HCT116 (cell line): ENCODE data around the gene GFER.

ENCODE experiments used
- CEBPB ChIP-seq: IDR thresholded peaks from 2 replicates; pipeline ENCODE4 v1.6.1; 2012; ENCODE audit warnings: low read depth
- ELF1 ChIP-seq: IDR thresholded peaks from 2 replicates; pipeline ENCODE4 v1.6.1; 2012; ENCODE audit warnings: low read depth, borderline replicate concordance
- EZH2 ChIP-seq: fragments of 200-600 bp; sonication (generic); IDR thresholded peaks from 2 replicates; pipeline ENCODE4 v1.6.1; 2017; ENCODE audit warnings: antibody characterized with exemption, mixed run types
- JUND ChIP-seq: IDR thresholded peaks from 2 replicates; pipeline ENCODE4 v1.6.1; 2012
- POLR2A ChIP-seq: IDR thresholded peaks from 2 replicates; pipeline ENCODE4 v1.7.0; 2011; ENCODE audit warnings: borderline replicate concordance; ENCODE audit not compliant: insufficient read depth, insufficient read length; ENCODE audit errors: extremely low read depth
- POLR2AphosphoS5 ChIP-seq: IDR thresholded peaks from 2 replicates; pipeline ENCODE4 v1.6.1; 2011; ENCODE audit warnings: mild to moderate bottlenecking, low read depth, low read length, moderate library complexity
- SIN3A ChIP-seq: IDR thresholded peaks from 2 replicates; pipeline ENCODE4 v1.6.1; 2012; ENCODE audit warnings: low read depth
- YY1 ChIP-seq: IDR thresholded peaks from 2 replicates; pipeline ENCODE4 v1.6.1; 2011; ENCODE audit warnings: low read length, low read depth, moderate library complexity, mild to moderate bottlenecking; ENCODE audit not compliant: insufficient replicate concordance; ENCODE audit errors: extremely low read depth
- ZNF274 ChIP-seq: fragments of 200-500 bp; sonication (Bioruptor generic); IDR thresholded peaks from 2 replicates; pipeline ENCODE4 v1.6.1; 2014; ENCODE audit warnings: mild to moderate bottlenecking, low read depth, low read length, inconsistent platforms
- TF ChIP-seq, protein P1 (sequence below), 3 experiments: fragments of 200-600 bp in 1 of 3; sonication (generic) in 1 of 3; IDR thresholded peaks in 2 of 3; conservative IDR thresholded peaks in 1 of 3; 2 replicates each; pipeline ENCODE4 v1.5.1; 2012 to 2017; ENCODE audit warnings: low read depth in 2 of 3, low read length in 2 of 3, antibody characterized with exemption in 1 of 3, borderline replicate concordance in 1 of 3, control low read depth in 1 of 3, mild to moderate bottlenecking in 1 of 3, mixed read lengths in 1 of 3, mixed run types in 1 of 3, moderate library complexity in 1 of 3; ENCODE audit not compliant: insufficient read depth in 1 of 3
- TF ChIP-seq, protein P2 (sequence below): IDR thresholded peaks from 2 replicates; pipeline ENCODE4 v1.6.1; 2012
- TF ChIP-seq, protein P3 (sequence below): IDR thresholded peaks from 2 replicates; pipeline ENCODE4 v1.6.1; 2012; ENCODE audit warnings: low read depth
- TF ChIP-seq, protein P4 (sequence below): IDR thresholded peaks from 2 replicates; pipeline ENCODE4 v1.6.1; 2012

DNA sequence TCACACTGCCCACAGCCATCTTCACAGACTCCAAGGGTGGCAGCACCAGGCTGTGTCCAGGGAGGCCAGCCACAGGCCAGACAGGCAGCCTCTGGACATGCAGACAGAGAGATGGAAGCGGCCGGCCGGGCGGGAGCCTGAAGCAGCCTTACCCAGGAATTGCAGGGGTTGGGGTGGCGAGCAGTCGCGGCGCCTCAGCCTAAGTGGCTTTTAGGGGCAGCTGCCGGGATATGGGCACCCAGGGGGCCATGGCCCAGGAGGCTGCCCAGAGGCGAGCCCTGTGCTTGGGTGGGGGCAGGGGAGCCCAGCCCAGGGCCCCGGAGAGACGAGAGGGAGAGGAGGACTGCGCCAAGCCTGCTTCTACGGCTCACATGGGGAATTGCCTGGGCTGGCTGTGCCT is 41.3 kb downstream of the GFER start:
- TF ChIP-seq ZNF274: no peak
- no peak for TF ChIP-seq YY1
- TF ChIP-seq, protein P1, sequence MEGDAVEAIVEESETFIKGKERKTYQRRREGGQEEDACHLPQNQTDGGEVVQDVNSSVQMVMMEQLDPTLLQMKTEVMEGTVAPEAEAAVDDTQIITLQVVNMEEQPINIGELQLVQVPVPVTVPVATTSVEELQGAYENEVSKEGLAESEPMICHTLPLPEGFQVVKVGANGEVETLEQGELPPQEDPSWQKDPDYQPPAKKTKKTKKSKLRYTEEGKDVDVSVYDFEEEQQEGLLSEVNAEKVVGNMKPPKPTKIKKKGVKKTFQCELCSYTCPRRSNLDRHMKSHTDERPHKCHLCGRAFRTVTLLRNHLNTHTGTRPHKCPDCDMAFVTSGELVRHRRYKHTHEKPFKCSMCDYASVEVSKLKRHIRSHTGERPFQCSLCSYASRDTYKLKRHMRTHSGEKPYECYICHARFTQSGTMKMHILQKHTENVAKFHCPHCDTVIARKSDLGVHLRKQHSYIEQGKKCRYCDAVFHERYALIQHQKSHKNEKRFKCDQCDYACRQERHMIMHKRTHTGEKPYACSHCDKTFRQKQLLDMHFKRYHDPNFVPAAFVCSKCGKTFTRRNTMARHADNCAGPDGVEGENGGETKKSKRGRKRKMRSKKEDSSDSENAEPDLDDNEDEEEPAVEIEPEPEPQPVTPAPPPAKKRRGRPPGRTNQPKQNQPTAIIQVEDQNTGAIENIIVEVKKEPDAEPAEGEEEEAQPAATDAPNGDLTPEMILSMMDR (IDR thresholded peaks at IDR 0.05 in 2 of 3, conservative IDR thresholded peaks at IDR 0.05 in 1 of 3; ENCODE audit: borderline replicate concordance in 1 of 3, insufficient read depth in 1 of 3, low read depth in 2 of 3, low read length in 2 of 3): no peak
- TF ChIP-seq CEBPB: no peak
- TF ChIP-seq EZH2: no peak
- TF ChIP-seq ELF1: no peak
- no peak for TF ChIP-seq SIN3A
- no peak for TF ChIP-seq JUND
- TF ChIP-seq, protein P2, sequence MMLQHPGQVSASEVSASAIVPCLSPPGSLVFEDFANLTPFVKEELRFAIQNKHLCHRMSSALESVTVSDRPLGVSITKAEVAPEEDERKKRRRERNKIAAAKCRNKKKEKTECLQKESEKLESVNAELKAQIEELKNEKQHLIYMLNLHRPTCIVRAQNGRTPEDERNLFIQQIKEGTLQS: no peak
- TF ChIP-seq POLR2A: no peak
- TF ChIP-seq, protein P3, sequence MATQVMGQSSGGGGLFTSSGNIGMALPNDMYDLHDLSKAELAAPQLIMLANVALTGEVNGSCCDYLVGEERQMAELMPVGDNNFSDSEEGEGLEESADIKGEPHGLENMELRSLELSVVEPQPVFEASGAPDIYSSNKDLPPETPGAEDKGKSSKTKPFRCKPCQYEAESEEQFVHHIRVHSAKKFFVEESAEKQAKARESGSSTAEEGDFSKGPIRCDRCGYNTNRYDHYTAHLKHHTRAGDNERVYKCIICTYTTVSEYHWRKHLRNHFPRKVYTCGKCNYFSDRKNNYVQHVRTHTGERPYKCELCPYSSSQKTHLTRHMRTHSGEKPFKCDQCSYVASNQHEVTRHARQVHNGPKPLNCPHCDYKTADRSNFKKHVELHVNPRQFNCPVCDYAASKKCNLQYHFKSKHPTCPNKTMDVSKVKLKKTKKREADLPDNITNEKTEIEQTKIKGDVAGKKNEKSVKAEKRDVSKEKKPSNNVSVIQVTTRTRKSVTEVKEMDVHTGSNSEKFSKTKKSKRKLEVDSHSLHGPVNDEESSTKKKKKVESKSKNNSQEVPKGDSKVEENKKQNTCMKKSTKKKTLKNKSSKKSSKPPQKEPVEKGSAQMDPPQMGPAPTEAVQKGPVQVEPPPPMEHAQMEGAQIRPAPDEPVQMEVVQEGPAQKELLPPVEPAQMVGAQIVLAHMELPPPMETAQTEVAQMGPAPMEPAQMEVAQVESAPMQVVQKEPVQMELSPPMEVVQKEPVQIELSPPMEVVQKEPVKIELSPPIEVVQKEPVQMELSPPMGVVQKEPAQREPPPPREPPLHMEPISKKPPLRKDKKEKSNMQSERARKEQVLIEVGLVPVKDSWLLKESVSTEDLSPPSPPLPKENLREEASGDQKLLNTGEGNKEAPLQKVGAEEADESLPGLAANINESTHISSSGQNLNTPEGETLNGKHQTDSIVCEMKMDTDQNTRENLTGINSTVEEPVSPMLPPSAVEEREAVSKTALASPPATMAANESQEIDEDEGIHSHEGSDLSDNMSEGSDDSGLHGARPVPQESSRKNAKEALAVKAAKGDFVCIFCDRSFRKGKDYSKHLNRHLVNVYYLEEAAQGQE: no peak
- no peak for TF ChIP-seq POLR2AphosphoS5
- TF ChIP-seq, protein P4, sequence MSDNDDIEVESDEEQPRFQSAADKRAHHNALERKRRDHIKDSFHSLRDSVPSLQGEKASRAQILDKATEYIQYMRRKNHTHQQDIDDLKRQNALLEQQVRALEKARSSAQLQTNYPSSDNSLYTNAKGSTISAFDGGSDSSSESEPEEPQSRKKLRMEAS: no peak
